HFF-Myc (cell line): ENCODE measurements around the gene SCG3.

Experiments
- DNase-seq: peaks from one replicate; pipeline ENCODE4 v3.0.0-alpha.2; 2011; ENCODE audit warnings: low read depth; ENCODE audit errors: extremely low read depth
- H3K4me3 ChIP-seq: replicated peaks from 2 replicates; pipeline ENCODE4 v1.5.1; 2011; ENCODE audit warnings: low read depth, mild to moderate bottlenecking, control low read depth, low read length
- TF ChIP-seq, protein P1 (sequence below): IDR thresholded peaks from 2 replicates; pipeline ENCODE4 v1.5.1; 2012; ENCODE audit warnings: mild to moderate bottlenecking, low read depth, low read length, control low read depth; ENCODE audit errors: missing control alignments

Gene SCG3

GRCh38 chr15:51714911-51715310 lies 33.6 kb downstream of the SCG3 start:
- DNase-seq, result no peak
- no peak overlapping the region for H3K4me3 ChIP-seq
- TF ChIP-seq, protein P1, sequence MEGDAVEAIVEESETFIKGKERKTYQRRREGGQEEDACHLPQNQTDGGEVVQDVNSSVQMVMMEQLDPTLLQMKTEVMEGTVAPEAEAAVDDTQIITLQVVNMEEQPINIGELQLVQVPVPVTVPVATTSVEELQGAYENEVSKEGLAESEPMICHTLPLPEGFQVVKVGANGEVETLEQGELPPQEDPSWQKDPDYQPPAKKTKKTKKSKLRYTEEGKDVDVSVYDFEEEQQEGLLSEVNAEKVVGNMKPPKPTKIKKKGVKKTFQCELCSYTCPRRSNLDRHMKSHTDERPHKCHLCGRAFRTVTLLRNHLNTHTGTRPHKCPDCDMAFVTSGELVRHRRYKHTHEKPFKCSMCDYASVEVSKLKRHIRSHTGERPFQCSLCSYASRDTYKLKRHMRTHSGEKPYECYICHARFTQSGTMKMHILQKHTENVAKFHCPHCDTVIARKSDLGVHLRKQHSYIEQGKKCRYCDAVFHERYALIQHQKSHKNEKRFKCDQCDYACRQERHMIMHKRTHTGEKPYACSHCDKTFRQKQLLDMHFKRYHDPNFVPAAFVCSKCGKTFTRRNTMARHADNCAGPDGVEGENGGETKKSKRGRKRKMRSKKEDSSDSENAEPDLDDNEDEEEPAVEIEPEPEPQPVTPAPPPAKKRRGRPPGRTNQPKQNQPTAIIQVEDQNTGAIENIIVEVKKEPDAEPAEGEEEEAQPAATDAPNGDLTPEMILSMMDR, result no peak

DNA sequence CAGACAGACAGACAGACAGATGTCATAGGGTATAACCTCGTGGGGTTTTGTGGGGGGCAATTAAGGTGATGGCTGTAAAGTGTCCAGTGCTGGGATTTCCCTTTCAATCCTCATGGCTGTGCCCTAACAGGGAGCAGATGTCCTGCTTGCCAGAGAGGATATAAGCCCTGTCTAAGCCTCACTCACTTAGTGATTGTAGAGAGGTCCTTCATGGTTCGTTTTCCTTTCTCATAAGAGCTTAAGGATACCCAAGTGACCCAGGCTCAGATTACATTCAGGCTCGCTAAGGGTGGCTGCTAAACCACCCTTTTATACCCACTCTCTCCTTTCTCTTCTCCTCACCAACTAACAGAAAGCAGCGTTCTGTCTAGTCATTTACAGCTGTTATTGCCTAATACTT lies 36.9 kb downstream of the SCG3 start:
- TF ChIP-seq, protein P1, result no peak
- H3K4me3 ChIP-seq, result no peak overlapping the region
- no peak for DNase-seq

GRCh38 chr15:51718746-51719145 lies 37.4 kb downstream of the SCG3 start:
- H3K4me3 ChIP-seq, result no peak overlapping the region
- no peak for DNase-seq
- TF ChIP-seq, protein P1, result no peak

DNA sequence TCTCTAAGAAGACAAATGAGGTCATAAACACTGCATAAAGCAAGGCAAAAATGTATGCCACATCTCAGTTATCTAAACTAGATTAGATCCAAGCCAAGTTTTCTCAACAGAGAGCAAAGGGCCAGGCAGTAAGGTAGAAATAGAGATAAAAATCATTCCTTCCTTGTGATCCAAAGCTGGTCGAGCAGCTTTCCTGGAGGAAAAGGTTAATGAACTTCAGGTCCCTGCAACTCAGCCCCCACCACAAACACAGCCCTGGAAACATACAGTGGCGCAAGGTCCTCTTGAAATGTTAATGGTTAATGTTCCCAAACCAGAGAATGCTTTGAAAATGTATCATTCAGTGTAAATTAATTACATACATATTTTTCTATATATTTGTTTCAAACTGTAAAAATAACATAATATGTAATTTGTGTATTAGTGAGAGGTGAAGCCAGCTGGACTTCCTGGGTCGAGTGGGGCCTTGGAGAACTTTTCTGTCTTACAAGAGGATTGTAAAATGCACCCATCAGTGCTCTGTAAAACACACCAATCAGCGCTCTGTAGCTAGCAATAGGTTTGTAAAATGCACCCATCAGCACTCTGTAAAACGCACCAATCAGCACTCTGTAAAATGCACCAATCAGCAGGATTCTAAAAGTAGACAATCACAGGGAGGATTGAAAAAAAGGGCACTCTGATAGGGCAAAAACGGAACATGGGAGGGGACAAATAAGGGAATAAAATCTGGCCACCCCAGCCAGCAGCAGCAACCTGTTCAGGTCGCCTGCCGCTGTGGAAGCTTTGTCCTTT lies 39.1 kb downstream of the SCG3 start:
- no peak overlapping the region for H3K4me3 ChIP-seq
- no peak for DNase-seq
- TF ChIP-seq, protein P1, result no peak

DNA sequence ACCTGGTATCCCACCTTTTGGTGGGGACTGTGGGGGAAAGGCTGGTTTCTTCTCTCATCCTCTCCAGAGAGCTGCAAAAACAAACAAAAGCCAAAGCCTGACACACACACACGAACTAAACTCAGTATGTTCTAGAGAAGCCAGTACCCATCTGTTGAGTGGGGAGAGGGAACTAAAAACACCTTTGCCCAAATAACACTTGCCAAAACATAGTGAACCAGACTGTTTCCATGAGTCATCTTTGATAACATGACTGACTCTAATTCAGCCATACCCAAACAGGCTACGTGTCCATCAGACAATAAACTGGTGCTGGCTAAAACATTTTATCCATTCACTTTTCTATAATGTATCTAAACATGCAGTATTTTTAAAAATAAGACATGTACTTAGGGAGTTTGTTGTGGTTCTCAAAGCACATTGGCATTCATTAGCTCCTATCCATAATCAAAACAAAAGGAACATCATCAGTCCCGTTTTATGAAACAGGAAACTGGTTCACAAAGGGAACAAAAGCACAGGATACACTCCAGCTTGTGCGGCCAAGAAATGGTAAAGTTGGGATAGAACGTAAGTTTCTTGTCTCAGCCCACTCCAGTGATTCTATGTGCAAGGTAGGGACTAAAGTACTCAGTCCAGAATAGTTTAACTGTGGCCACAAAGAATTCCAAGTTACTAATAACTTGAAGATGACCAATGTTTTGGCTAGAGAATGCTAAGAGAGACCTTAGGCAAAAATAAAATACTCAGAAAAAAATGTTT lies 40.1 kb downstream of the SCG3 start:
- TF ChIP-seq, protein P1, result no peak
- DNase-seq, result no peak
- no peak overlapping the region for H3K4me3 ChIP-seq

DNA sequence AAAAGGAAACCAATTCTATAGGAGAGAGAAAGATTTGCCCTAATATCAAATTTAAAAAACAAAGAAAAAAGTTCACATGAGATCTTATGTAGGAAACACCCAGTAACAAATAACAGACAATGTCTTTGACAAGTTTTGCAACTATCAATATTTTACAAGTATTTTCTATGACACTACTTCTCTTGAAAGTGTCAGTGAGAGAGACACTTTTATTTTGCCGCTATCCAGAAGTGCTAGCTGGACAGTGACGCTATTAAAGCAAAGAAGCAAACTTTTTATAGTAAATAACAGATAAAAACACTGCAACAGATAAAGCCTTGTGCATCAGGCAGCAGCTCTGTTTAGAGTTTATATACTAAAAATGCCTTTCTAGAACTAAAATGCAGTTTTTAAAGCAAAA lies 42.9 kb downstream of the SCG3 start:
- TF ChIP-seq, protein P1, result no peak
- DNase-seq, result no peak
- H3K4me3 ChIP-seq, result no peak overlapping the region
